Body of pancreas (tissue), 4 donors: ENCODE results near the gene ADAMTS13.

Source experiments
- POLR2A ChIP-seq, 3 donors: fragments of 450-650 bp; IDR thresholded peaks; one replicate each; pipeline ENCODE4 v1.6.1; 2016; ENCODE audit warnings: antibody characterized with exemption in 3 of 3, mild to moderate bottlenecking in 2 of 3
- TF ChIP-seq, protein P1 (sequence below), 7 experiments: fragments of 450-650 bp in 4 of 7; fragments of 200-600 bp in 3 of 7; sonication (generic) in 3 of 7; IDR thresholded peaks; one replicate each; pipeline ENCODE4 v1.5.1; 2016 to 2019; ENCODE audit warnings: antibody characterized with exemption in 7 of 7

DNA sequence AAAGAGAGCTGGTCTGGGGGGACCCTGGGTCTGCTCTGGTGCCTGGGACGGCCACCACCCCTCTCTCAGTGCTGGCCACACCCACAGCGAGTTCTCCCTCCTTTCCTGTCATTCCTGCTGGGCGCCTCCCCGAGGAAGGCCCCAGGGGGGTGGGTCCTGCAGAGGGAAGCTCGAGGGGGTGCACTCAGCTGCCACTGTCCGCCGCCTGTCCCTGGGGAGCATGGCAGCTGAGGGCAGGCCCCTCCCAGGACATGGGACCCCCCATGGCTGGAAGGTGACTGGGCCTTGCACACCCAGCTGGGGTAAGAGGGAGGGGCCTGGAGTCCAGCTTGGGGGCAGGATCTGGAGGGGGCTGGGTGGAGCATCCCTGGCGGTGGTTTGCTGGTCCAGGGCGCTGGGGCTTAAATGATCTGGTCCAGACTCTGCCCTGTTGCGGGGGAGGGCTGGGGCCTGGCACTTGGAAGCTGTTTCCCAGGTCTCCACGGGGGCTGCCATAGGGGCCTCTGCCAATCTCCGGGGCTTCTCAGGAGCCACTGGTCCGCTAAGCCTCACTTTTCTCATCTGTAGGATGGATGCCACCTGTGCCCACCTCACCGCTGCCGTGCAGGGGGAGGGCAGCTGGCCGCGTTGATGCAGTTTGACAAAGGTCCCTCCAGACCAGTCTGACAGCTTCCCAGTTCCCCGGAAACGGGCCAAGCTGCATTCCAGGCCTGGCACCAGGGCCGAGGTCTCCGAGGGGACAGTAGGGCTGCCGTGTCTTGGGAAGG, 62.7 kb downstream of the ADAMTS13 start:
- TF ChIP-seq, protein P1, sequence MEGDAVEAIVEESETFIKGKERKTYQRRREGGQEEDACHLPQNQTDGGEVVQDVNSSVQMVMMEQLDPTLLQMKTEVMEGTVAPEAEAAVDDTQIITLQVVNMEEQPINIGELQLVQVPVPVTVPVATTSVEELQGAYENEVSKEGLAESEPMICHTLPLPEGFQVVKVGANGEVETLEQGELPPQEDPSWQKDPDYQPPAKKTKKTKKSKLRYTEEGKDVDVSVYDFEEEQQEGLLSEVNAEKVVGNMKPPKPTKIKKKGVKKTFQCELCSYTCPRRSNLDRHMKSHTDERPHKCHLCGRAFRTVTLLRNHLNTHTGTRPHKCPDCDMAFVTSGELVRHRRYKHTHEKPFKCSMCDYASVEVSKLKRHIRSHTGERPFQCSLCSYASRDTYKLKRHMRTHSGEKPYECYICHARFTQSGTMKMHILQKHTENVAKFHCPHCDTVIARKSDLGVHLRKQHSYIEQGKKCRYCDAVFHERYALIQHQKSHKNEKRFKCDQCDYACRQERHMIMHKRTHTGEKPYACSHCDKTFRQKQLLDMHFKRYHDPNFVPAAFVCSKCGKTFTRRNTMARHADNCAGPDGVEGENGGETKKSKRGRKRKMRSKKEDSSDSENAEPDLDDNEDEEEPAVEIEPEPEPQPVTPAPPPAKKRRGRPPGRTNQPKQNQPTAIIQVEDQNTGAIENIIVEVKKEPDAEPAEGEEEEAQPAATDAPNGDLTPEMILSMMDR (IDR thresholded peaks at IDR 0.05): no peak
- no peak for TF ChIP-seq POLR2A (IDR thresholded peaks at IDR 0.05)
